Esophagus (tissue), 2 donors: ENCODE results near the gene SERPINF2. TPM values are rescaled to one million over a fixed set of nuclear protein-coding genes. Genes with fewer than 3 reads are reported as not detected.
"Not testable (repeated sequence)": the region's sequence is repeated elsewhere in the genome, so short reads cannot be mapped to it uniquely, and the experiment has no call there.

Experiments
- H3K27ac ChIP-seq, 2 donors: one replicate each; pipeline ENCODE4 v1.5.1; 2013; ENCODE audit warnings: low read depth in 2 of 2, mild to moderate bottlenecking in 2 of 2, inconsistent platforms in 1 of 2, low read length in 1 of 2, moderate library complexity in 1 of 2
- H3K27me3 ChIP-seq, 2 donors: one replicate each; pipeline ENCODE4 v1.6.1; 2013; ENCODE audit warnings: low read length in 2 of 2, control low read depth in 1 of 2, mild to moderate bottlenecking in 1 of 2; ENCODE audit not compliant: insufficient read depth in 2 of 2, control insufficient read depth in 1 of 2
- H3K36me3 ChIP-seq, 2 donors: one replicate each; pipeline ENCODE4 v1.6.1; 2013; ENCODE audit warnings: low read length in 1 of 2; ENCODE audit not compliant: control insufficient read depth in 2 of 2, insufficient read depth in 2 of 2
- H3K4me1 ChIP-seq, 2 donors: one replicate each; pipeline ENCODE4 v1.6.1; 2013; ENCODE audit warnings: low read length in 1 of 2; ENCODE audit not compliant: control insufficient read depth in 2 of 2, insufficient read depth in 2 of 2
- H3K4me3 ChIP-seq, 2 donors: one replicate each; pipeline ENCODE4 v1.5.1; 2013; ENCODE audit warnings: low read length in 2 of 2, mild to moderate bottlenecking in 2 of 2, low read depth in 1 of 2, moderate library complexity in 1 of 2
- H3K9me3 ChIP-seq, 2 donors: one replicate each; pipeline ENCODE4 v1.6.1; 2013; ENCODE audit warnings: mild to moderate bottlenecking in 2 of 2, low read depth in 1 of 2, low read length in 1 of 2, moderate library complexity in 1 of 2; ENCODE audit not compliant: control insufficient read depth in 2 of 2, insufficient read depth in 1 of 2
- WGBS, 2 donors: extraction: QIAGEN DNeasy Blood & Tissue Kit; methylation state at CpG; one replicate each; pipeline ENCODE4 v1.1.7; 2013; 5-methylcytosine and 5-hydroxymethylcytosine counted together
- polyA plus RNA-seq, 2 donors: library from polyadenylated mRNA; stranded (reverse); fragments of 200-250 nt; gene quantifications; one replicate each; pipeline ENCODE4 v1.2.3, GENCODE V29; 2013
- donor health status: healthy with polysubstance abuse.
- donor health status: Bipolar disorder and iron deficiency.

Gene SERPINF2
- polyA plus RNA-seq, 2 donors, result 1.9 to 2.9 TPM

- Histone ChIP-seq H3K27ac (no peak overlapping the region), H3K27me3 (no peaks in the 10 kb centered on the region), H3K9me3 (no peaks in the 10 kb centered on the region), H3K4me3 (no peak overlapping the region), H3K4me1 (peaks cover 7 to 18% of the 10 kb centered on the region in 2 donors), H3K36me3 (no peaks in the 10 kb centered on the region)
- 87 to 91% methylated on average over 12 of the region's 12 CpGs for WGBS, 2 donors
Measured at GRCh38 chr17:1767358-1767757, 24.7 kb downstream of the SERPINF2 start.

GRCh38 chr17:1769822-1770477, 27.3 kb downstream of the SERPINF2 start:
- Histone ChIP-seq H3K4me3 (no peak overlapping the region), H3K9me3 (no peaks in the 10 kb centered on the region), H3K36me3 (no peaks in the 10 kb centered on the region), H3K27me3 (no peaks in the 10 kb centered on the region), H3K27ac (peak overlapping the region; percentile 65 to 71), H3K4me1 (peaks cover 4 to 7% of the 10 kb centered on the region in 2 donors)
- WGBS, 2 donors, result 24 to 25% methylated on average over 21 of the region's 21 CpGs

DNA sequence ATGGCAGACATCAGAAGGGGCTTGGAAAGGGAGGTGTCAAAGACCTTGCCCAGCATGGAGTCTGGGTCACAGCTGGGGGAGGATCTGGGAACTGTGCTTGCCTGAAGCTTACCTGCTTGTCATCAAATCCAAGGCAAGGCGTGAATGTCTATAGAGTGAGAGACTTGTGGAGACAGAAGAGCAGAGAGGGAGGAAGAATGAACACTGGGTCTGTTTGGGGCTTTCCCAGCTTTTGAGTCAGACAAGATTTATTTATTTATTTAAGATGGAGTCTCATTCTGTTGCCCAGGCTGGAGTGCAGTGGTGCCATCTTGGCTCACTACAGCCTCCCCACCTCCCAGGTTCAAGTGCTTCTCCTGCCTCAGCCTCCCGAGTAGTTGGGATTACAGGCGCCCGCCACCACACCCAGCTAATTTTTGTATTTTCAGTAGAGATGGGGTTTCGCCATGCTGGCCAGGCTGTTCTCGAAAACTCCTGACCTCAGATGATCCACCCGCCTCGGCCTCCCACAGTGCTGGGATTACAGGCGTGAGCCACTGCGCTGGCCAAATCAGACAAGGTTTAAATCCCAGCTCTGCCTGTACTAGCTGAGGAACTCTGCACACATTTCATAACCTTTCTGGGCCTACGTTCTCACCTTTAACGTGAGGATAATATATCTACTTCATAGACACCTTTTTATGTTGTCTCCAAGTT, 30.5 kb downstream of the SERPINF2 start:
- H3K27ac ChIP-seq, result peak overlapping the region in 1 of 2 donors; percentile 35
- H3K27me3 ChIP-seq, H3K4me3 ChIP-seq, H3K36me3 ChIP-seq, H3K9me3 ChIP-seq: not testable (repeated sequence)
- WGBS, 2 donors, result 61 to 71% methylated on average over 12 of the region's 12 CpGs
- peaks cover 0 to 13% of the 10 kb centered on the region in 2 donors for H3K4me1 ChIP-seq

DNA sequence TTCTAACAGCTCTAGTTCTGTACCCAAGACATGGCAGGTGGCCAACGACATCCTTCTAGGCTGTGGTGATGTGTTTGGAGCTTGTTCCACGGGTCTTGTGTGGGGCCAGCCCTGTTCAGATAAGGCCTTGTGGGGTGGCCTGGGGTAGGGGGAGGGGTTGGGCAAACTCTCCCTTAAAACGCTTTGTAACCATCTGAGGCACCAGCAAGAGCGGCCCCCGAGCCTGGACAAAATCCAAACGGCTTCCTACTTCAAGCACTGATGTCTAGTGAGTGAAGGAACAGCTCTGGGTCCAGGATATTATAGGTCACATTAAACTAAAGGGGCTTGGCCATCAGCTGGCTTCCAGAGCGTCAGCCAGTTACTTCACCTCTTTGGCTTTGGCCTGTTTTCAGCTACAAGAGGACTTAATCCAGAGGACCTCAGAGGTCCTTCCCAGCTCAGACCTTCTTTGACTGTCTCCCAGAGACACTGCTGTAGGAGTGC, 31.1 kb downstream of the SERPINF2 start:
- WGBS, 2 donors, result 36 to 37% methylated on average over 7 of the region's 7 CpGs
- H3K36me3 ChIP-seq, result peaks cover 0 to 5% of the 10 kb centered on the region in 2 donors
- H3K4me1 ChIP-seq, result peaks cover 0 to 13% of the 10 kb centered on the region in 2 donors
- H3K27ac ChIP-seq, result peak overlapping the region in 1 of 2 donors; percentile 35
- H3K27me3 ChIP-seq, result no peaks in the 10 kb centered on the region
- H3K4me3 ChIP-seq, result no peak overlapping the region
- no peaks in the 10 kb centered on the region for H3K9me3 ChIP-seq

DNA sequence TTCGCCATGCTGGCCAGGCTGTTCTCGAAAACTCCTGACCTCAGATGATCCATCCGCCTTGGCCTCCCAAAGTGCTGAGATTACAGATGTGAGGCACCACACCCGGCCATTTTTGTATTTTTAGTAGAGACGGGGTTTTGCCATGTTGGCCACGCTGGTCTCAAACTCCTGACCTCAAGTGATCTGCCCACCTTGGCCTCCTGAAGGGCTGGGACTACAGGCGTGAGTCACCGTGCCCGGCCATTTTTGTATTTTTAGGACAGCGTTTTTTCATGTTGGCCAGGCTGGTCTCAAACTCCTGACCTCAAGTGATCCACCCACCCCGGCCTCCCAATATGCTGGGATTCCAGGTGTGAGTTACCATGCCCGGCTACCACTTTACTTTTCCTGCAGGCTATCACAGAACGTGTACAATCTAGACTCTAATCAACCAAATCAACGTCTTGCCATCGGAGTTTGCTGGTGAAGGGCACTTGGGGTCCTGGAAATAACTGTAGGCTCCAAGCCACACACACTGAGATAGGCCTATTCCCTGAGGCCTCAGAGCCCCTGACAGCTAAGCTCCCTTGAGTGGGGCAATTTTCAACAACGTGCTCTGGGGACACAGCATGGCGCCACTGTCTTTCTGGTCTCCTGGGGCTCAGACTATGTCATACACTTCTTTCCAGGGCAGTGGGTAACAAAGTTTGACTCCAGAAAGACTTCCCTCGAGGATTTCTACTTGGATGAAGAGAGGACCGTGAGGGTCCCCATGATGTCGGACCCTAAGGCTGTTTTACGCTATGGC, 31.9 kb downstream of the SERPINF2 start:
- 93% methylated on average over 21 of the region's 21 CpGs for WGBS, 2 donors
- Histone ChIP-seq H3K27me3 (no peaks in the 10 kb centered on the region), H3K36me3 (peaks cover 0 to 5% of the 10 kb centered on the region in 2 donors), H3K4me3 (no peak overlapping the region), H3K9me3 (no peaks in the 10 kb centered on the region), H3K4me1 (peaks cover 0 to 13% of the 10 kb centered on the region in 2 donors), H3K27ac (no peak overlapping the region)

DNA sequence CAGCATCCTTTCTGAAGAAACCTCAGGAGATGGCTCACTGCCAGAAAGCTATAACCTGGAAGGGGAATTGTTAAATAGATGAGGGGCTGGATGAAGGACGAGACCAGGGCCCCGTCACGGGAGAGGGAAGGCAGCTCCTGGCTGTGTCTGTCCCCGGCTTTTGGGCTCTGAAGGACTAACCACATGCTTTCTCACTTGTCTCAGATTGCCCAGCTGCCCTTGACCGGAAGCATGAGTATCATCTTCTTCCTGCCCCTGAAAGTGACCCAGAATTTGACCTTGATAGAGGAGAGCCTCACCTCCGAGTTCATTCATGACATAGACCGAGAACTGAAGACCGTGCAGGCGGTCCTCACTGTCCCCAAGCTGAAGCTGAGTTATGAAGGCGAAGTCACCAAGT, 33.7 kb downstream of the SERPINF2 start:
- H3K27ac ChIP-seq, result no peak overlapping the region
- peaks cover 0 to 9% of the 10 kb centered on the region in 2 donors for H3K4me1 ChIP-seq
- no peaks in the 10 kb centered on the region for H3K27me3 ChIP-seq
- H3K4me3 ChIP-seq, result no peak overlapping the region
- no peaks in the 10 kb centered on the region for H3K9me3 ChIP-seq
- WGBS, 2 donors, result 90% methylated on average over 10 of the region's 10 CpGs
- H3K36me3 ChIP-seq, result peaks cover 0 to 5% of the 10 kb centered on the region in 2 donors

DNA sequence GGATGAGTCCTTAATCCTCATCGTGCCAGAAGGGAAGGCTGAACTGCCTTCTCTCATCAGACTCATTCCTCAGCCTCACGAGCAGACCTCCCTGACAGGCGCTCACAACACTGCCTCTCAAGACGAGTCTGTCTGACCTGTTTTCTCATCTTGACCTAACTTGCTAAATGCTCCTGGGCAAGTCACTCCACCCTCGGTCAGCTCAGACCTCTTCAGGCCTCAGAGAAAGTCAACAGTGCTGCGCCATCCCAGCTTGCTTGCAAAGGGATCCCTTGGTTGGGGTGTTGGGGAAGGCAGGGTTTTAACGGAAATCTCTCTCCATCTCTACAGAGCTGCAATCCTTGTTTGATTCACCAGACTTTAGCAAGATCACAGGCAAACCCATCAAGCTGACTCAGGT, 34.2 kb downstream of the SERPINF2 start:
- 72 to 87% methylated on average over 7 of the region's 7 CpGs for WGBS, 2 donors
- H3K36me3 ChIP-seq, result peaks cover 0 to 5% of the 10 kb centered on the region in 2 donors

GRCh38 chr17:1779571-1780131, 37.0 kb downstream of the SERPINF2 start:
- 22 to 45% methylated on average over 8 of the region's 8 CpGs for WGBS, 2 donors
- Histone ChIP-seq H3K27me3 (no peaks in the 10 kb centered on the region), H3K4me3 (no peak overlapping the region), H3K36me3 (peaks cover 0 to 8% of the 10 kb centered on the region in 2 donors), H3K27ac (peak overlapping the region; percentile 69 to 73), H3K4me1 (peaks cover 0 to 7% of the 10 kb centered on the region in 2 donors), H3K9me3 (no peaks in the 10 kb centered on the region)

More for the DNA sequence above, 34.2 kb downstream of the SERPINF2 start:
- Histone ChIP-seq H3K4me1 (peaks cover 0 to 7% of the 10 kb centered on the region in 2 donors), H3K4me3 (no peak overlapping the region), H3K9me3 (no peaks in the 10 kb centered on the region), H3K27me3 (no peaks in the 10 kb centered on the region), H3K27ac (no peak overlapping the region)

GRCh38 chr17:1782171-1782567, 39.5 kb downstream of the SERPINF2 start:
- H3K4me1 ChIP-seq, result peaks cover 0 to under 1% of the 10 kb centered on the region in 2 donors
- 68 to 69% methylated on average over 6 of the region's 6 CpGs for WGBS, 2 donors
- no peaks in the 10 kb centered on the region for H3K9me3 ChIP-seq
- H3K27me3 ChIP-seq, result no peaks in the 10 kb centered on the region
- H3K27ac ChIP-seq, result peak overlapping the region; percentile 34 to 56
- peaks cover 0 to 4% of the 10 kb centered on the region in 2 donors for H3K36me3 ChIP-seq
- H3K4me3 ChIP-seq, result no peak overlapping the region
